ENCODE data around the gene COL8A1. TPM values are rescaled to one million over a fixed set of nuclear protein-coding genes. Genes with fewer than 3 reads are reported as not detected.

Gene COL8A1
- total RNA-seq, 1 donor, result 324 TPM

DNA sequence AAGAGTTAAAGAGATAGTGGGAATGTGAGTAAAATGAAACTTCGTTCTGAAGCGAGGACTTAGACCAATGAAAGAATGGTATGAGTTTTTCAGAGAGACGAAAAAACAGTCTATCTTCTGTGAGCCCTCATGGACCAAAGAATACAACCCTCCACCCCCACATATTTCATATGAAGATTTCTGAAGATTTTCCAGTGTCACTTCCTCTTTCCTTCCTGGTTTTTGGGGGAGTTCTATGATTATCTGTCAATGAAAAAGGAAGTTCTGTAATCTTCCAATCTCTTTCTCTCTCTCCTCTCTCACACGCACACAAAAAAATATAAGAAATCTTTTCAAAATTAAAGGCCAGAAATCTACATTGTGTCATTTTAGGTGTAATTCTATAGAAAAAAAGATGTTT is 206.9 kb downstream of the COL8A1 start:
- H3K4me3 ChIP-seq (ENCODE audit: low read depth, low read length), result no peak overlapping the region
- no peak for DNase-seq (ENCODE audit: low read depth)
- TF ChIP-seq, protein P1, sequence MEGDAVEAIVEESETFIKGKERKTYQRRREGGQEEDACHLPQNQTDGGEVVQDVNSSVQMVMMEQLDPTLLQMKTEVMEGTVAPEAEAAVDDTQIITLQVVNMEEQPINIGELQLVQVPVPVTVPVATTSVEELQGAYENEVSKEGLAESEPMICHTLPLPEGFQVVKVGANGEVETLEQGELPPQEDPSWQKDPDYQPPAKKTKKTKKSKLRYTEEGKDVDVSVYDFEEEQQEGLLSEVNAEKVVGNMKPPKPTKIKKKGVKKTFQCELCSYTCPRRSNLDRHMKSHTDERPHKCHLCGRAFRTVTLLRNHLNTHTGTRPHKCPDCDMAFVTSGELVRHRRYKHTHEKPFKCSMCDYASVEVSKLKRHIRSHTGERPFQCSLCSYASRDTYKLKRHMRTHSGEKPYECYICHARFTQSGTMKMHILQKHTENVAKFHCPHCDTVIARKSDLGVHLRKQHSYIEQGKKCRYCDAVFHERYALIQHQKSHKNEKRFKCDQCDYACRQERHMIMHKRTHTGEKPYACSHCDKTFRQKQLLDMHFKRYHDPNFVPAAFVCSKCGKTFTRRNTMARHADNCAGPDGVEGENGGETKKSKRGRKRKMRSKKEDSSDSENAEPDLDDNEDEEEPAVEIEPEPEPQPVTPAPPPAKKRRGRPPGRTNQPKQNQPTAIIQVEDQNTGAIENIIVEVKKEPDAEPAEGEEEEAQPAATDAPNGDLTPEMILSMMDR (IDR thresholded peaks at IDR 0.05; ENCODE audit: insufficient read depth, low read depth, low read length), result no peak

DNA sequence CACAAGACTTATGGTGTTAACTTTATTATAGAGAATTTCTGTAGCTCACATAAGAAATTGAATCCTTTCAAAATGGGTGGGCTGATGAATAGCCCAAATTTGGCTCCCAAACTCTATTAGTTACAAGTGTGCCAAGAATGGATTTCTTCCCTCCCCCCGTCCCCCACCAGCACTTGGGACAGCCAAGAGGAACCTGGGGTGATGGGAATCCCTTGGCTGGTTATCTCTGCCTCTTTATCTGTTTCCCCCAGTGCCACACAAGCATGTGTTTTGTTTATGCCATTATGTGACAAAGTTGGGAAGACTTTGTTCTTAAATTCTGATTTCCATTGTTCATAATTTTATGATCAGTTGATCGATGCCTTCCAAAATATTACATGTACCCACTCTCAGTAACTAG is 207.6 kb downstream of the COL8A1 start:
- DNase-seq (ENCODE audit: low read depth), result no peak
- TF ChIP-seq, protein P1 (IDR thresholded peaks at IDR 0.05; ENCODE audit: insufficient read depth, low read depth, low read length), result no peak
- no peak overlapping the region for H3K4me3 ChIP-seq (ENCODE audit: low read depth, low read length)

DNA sequence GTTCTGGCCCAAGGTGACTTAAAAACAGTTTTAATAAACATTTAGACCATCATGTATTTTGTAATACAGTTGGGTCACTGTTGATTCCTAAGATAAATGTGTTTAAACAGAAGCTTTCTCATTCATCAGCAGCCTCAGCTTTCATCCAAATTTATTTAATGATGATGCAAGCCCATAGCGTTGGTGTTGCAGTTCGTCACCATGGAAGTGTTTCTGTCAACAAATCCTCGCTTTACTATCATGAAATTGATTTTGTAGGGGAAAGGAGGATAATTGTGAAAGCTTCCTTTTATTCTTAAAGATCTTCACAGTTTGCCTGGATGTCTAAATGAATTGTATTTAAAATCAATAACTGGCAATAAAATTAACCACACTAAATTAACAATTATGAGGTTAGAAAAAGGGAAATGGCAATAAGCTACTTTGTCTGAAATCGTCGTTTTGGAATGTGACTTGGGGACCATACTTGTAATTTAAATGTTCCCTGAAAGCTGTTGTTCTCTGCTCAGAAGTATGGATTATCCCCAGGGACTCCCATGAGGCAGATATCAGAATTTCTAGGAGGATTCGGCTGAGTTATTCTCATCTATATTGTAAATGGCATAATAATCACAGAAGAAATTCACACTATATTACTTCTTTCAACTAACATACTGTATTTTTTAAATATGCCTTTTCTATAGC is 208.2 kb downstream of the COL8A1 start:
- no peak overlapping the region for H3K4me3 ChIP-seq (ENCODE audit: low read depth, low read length)
- DNase-seq (ENCODE audit: low read depth), result peak; percentile 91
- TF ChIP-seq, protein P1 (IDR thresholded peaks at IDR 0.05; ENCODE audit: insufficient read depth, low read depth, low read length), result no peak

DNA sequence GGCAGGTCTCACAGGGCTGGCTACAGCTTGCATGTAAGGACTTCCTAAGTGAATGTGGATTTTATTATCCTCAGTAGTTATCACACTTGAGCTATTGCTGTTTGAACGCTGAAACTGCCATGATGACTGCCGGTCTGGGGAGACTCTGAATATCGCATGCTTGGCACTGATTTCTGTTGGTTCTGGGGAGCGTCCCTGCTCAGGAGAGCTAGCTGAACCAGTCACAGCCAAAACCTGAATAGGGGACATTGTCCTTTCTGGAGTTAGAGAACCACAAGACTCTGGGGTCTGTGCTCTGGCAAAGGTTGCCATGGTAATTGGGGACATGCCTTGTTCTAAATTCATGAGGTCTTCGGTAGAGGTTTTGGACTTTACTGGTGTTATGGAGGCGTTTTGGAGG is 210.0 kb downstream of the COL8A1 start:
- TF ChIP-seq, protein P1 (IDR thresholded peaks at IDR 0.05; ENCODE audit: insufficient read depth, low read depth, low read length), result no peak
- DNase-seq (ENCODE audit: low read depth), result no peak
- H3K4me3 ChIP-seq (ENCODE audit: low read depth, low read length), result no peak overlapping the region

Other genes starting within 250 kb of the COL8A1 start
- 7.1 and 8.6 TPM in 2 replicates for gene CMSS1, start 179.3 kb downstream of the COL8A1 start, total RNA-seq